Stimulated activated CD8-positive, alpha-beta memory T cell treated with anti-CD3 and anti-CD28 coated beads, Interleukin-4, amount 100 ng/mL, for 1 hour (primary cell): ENCODE measurements around the gene PGRMC2.

Experiments used
- DNase-seq, 2 donors: peaks; one replicate each; pipeline ENCODE4 v3.0.0-alpha.2; 2020; ENCODE audit warnings: low read depth in 2 of 2, low spot score in 1 of 2

The PGRMC2 gene

GRCh38 chr4:128299848-128300247 is 12.2 kb upstream of the PGRMC2 start:
- DNase-seq = no peak

GRCh38 chr4:128298852-128299251 is 11.2 kb upstream of the PGRMC2 start:
- no peak for DNase-seq

- DNase-seq = no peak
Measured at GRCh38 chr4:128298146-128298758, 10.6 kb upstream of the PGRMC2 start.

- DNase-seq = no peak
Measured at GRCh38 chr4:128295255-128295654, 7.6 kb upstream of the PGRMC2 start.

- DNase-seq = no peak
Measured at GRCh38 chr4:128294464-128294863, 6.9 kb upstream of the PGRMC2 start.

GRCh38 chr4:128292349-128292748 is 4.7 kb upstream of the PGRMC2 start:
- DNase-seq = no peak

- no peak for DNase-seq
Measured at GRCh38 chr4:128291096-128291495, 3.5 kb upstream of the PGRMC2 start.

GRCh38 chr4:128290526-128290925 is 2.9 kb upstream of the PGRMC2 start:
- DNase-seq = no peak

GRCh38 chr4:128289523-128290158 is 2.0 kb upstream of the PGRMC2 start:
- no peak for DNase-seq

GRCh38 chr4:128288689-128289106 is 1.1 kb upstream of the PGRMC2 start:
- no peak for DNase-seq

- DNase-seq = peak; percentile 99
Measured at GRCh38 chr4:128287871-128288688, 467 bp upstream of the PGRMC2 start.

GRCh38 chr4:128286474-128287058 is 1.0 kb downstream of the PGRMC2 start:
- no peak for DNase-seq

GRCh38 chr4:128285085-128285997 is 2.3 kb downstream of the PGRMC2 start:
- no peak for DNase-seq

GRCh38 chr4:128284317-128284716 is 3.3 kb downstream of the PGRMC2 start:
- no peak for DNase-seq

- DNase-seq = no peak
Measured at GRCh38 chr4:128283071-128283470, 4.5 kb downstream of the PGRMC2 start.

- no peak for DNase-seq
Measured at GRCh38 chr4:128282516-128282915, 5.1 kb downstream of the PGRMC2 start.

- DNase-seq = no peak
Measured at GRCh38 chr4:128281354-128281753, 6.3 kb downstream of the PGRMC2 start.

- DNase-seq = no peak
Measured at GRCh38 chr4:128279624-128280225, 7.9 kb downstream of the PGRMC2 start.

GRCh38 chr4:128277856-128278255 is 9.8 kb downstream of the PGRMC2 start:
- no peak for DNase-seq

- DNase-seq = no peak
Measured at GRCh38 chr4:128275346-128275745, 12.3 kb downstream of the PGRMC2 start.
